ENCODE data around the gene EGFL7. TPM values are rescaled to one million over a fixed set of nuclear protein-coding genes. Genes with fewer than 3 reads are reported as not detected.

Gene EGFL7
- polyA plus RNA-seq, 3 donors, result 1.3 to 2.8 (median 2.2) TPM

DNA sequence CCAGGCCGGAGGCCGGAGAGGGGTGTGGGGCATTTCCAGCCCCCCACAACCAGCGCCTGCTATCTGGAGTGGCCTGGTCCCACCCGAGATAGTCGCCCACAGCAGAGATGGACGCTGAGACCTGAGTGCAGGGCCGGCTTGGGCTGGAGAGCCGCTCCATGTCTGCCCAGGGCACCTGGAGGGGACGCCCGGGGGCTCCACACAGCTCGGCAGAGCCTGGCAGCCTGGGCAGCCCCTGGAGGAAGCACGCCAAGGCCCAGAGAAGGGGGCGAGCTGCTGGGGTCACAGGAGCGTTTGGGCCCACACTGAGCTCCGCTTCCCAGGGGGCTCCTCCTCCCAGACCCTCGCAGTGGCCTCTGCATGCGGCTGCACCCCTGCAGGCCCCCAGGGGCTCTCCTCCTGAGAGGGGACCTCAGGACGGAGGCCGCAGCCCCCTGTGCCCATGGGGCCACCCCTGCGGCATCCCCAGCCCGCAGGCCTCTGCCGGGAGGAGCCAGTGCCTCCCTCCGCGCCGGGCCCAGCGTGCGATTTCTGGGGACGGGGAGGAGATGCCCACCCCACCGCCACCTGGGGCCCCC lies 42.2 kb upstream of the EGFL7 start:
- H3K9me3 ChIP-seq (replicated peaks in 1 of 2; ENCODE audit: control insufficient read depth in 1 of 2, insufficient read depth in 1 of 2, low read length in 2 of 2), result no peaks in the 10 kb centered on the region
- H3K27me3 ChIP-seq (ENCODE audit: control insufficient read depth in 2 of 2, insufficient read depth in 2 of 2, low read length in 2 of 2), result peaks cover 0 to 2% of the 10 kb centered on the region in 2 donors
- peak overlapping the region; percentile 97 to 99 for H3K27ac ChIP-seq (ENCODE audit: low read depth in 1 of 2, low read length in 2 of 2)
- DNase-seq, result no peak
- H4K20me1 ChIP-seq (ENCODE audit: insufficient read depth, low read length), result no peaks in the 10 kb centered on the region
- Mint-ChIP-seq H3K27me3 (ENCODE audit: low read depth in 3 of 3) (peaks cover 6 to 17% (median 6%) of the 10 kb centered on the region in 3 donors), H3K9me3 (no peaks in the 10 kb centered on the region), H3K27ac (peak overlapping the region in 6 of 7 donors; percentile 88 to 96 (median 92)), H3K4me3 (no peak overlapping the region), H3K4me1 (peaks cover 52% of the 10 kb centered on the region), H3K36me3 (peaks cover 3 to 4% of the 10 kb centered on the region in 2 donors)
- H2AFZ ChIP-seq (ENCODE audit: insufficient read depth, low read depth, low read length, poor library complexity, severe bottlenecking), result peak overlapping the region; percentile 35
- H3K4me3 ChIP-seq (replicated peaks in 1 of 3; ENCODE audit: low read depth in 2 of 3, low read length in 3 of 3), result peak overlapping the region in 1 of 3 experiments; percentile 31
- no peaks in the 10 kb centered on the region for H3K79me2 ChIP-seq (ENCODE audit: insufficient read depth, low read length)
- 81% methylated on average over 19 of the region's 29 CpGs for WGBS (ENCODE audit: insufficient coverage)
- intact Hi-C loops (cut with micrococcal nuclease), result no loop called here
- no peaks in the 10 kb centered on the region for H3K36me3 ChIP-seq (replicated peaks in 1 of 2; ENCODE audit: control insufficient read depth in 1 of 2, insufficient read depth in 2 of 2, low read length in 2 of 2)
- peaks cover 76 to 85% of the 10 kb centered on the region in 2 donors for H3K4me1 ChIP-seq (ENCODE audit: control insufficient read depth in 1 of 2, insufficient read depth in 2 of 2, low read length in 2 of 2)
- H3K9ac ChIP-seq (ENCODE audit: insufficient read depth, low read length, poor library complexity, severe bottlenecking), result peak overlapping the region; percentile 87
- peak overlapping the region; percentile 54 for H3K4me2 ChIP-seq (replicated peaks; ENCODE audit: extremely low read depth, low read length, poor library complexity, severe bottlenecking)
- no peak for TF ChIP-seq CTCF (IDR thresholded peaks at IDR 0.05)

GRCh38 chr9:136621019-136621733 lies 41.5 kb upstream of the EGFL7 start:
- 22% methylated on average over 24 of the region's 34 CpGs for WGBS (ENCODE audit: insufficient coverage)
- peaks cover 51% of the 10 kb centered on the region for H3K4me1 Mint-ChIP-seq
- peaks cover 6 to 17% (median 8%) of the 10 kb centered on the region in 3 donors for H3K27me3 Mint-ChIP-seq (ENCODE audit: low read depth in 3 of 3)

More at GRCh38 chr9:136621019-136621733, 41.5 kb upstream of the EGFL7 start:
- peaks cover 0 to 2% of the 10 kb centered on the region in 2 donors for H3K27me3 ChIP-seq (ENCODE audit: control insufficient read depth in 2 of 2, insufficient read depth in 2 of 2, low read length in 2 of 2)
- no peaks in the 10 kb centered on the region for H3K36me3 ChIP-seq (replicated peaks in 1 of 2; ENCODE audit: control insufficient read depth in 1 of 2, insufficient read depth in 2 of 2, low read length in 2 of 2)
- H3K4me3 Mint-ChIP-seq, result peak overlapping the region in 1 of 2 donors; percentile 21
- peak overlapping the region in 5 of 7 donors; percentile 35 to 80 (median 71) for H3K27ac Mint-ChIP-seq
- H3K4me3 ChIP-seq (replicated peaks in 1 of 3; ENCODE audit: low read depth in 2 of 3, low read length in 3 of 3), result peak overlapping the region in 1 of 3 experiments; percentile 25
- intact Hi-C loops (cut with micrococcal nuclease), result no loop called here
- no peaks in the 10 kb centered on the region for H3K9me3 Mint-ChIP-seq
- H3K27ac ChIP-seq (ENCODE audit: low read depth in 1 of 2, low read length in 2 of 2), result peak overlapping the region; percentile 23 to 97
- no peaks in the 10 kb centered on the region for H3K9me3 ChIP-seq (replicated peaks in 1 of 2; ENCODE audit: control insufficient read depth in 1 of 2, insufficient read depth in 1 of 2, low read length in 2 of 2)
- peak overlapping the region; percentile 87 for H3K9ac ChIP-seq (ENCODE audit: insufficient read depth, low read length, poor library complexity, severe bottlenecking)
- peaks cover 2 to 4% of the 10 kb centered on the region in 2 donors for H3K36me3 Mint-ChIP-seq
- H4K20me1 ChIP-seq (ENCODE audit: insufficient read depth, low read length), result no peaks in the 10 kb centered on the region
- H3K79me2 ChIP-seq (ENCODE audit: insufficient read depth, low read length), result no peaks in the 10 kb centered on the region
- H2AFZ ChIP-seq (ENCODE audit: insufficient read depth, low read depth, low read length, poor library complexity, severe bottlenecking), result peak overlapping the region; percentile 35
- peaks cover 72 to 81% of the 10 kb centered on the region in 2 donors for H3K4me1 ChIP-seq (ENCODE audit: control insufficient read depth in 1 of 2, insufficient read depth in 2 of 2, low read length in 2 of 2)
- DNase-seq, result peak; percentile 40 to 56 (median 54)
- no peak for TF ChIP-seq CTCF (IDR thresholded peaks at IDR 0.05)
- H3K4me2 ChIP-seq (replicated peaks; ENCODE audit: extremely low read depth, low read length, poor library complexity, severe bottlenecking), result peak overlapping the region; percentile 54
